IMR-90 (cell line): ENCODE data around the gene DUSP23. TPM values are rescaled to one million over a fixed set of nuclear protein-coding genes. Genes with fewer than 3 reads are reported as not detected.

Source experiments
- ATAC-seq: fragments of 200-7000 bp; cut with Tn5 transposase; 2 replicates; pipeline ENCODE4 v1.9.1; 2020; ENCODE audit warnings: low read depth, mild to moderate bottlenecking, moderate library complexity
- BruUV-seq: library from RNA; stranded (reverse); fragments of 400-500 nt; replicated peaks from 2 replicates; lab custom pipeline; 2021; lab: Mats Ljungman, UMichigan
- CTCF ChIA-PET: fragments of 300-600 bp; formaldehyde crosslinking; extraction: SDS; loops from one replicate; lab custom pipeline; 2021; ENCODE audit warnings: antibody characterized with exemption; lab: Yijun Ruan, JAX
- POLR2A ChIA-PET: fragments of 300-600 bp; sonication (Branson Sonifier 250); formaldehyde crosslinking; loops from one replicate; lab custom pipeline; 2022; ENCODE audit warnings: antibody characterized with exemption; ENCODE audit not compliant: unreplicated experiment; lab: Charles Lee
- DNase-seq: peaks from one replicate; pipeline ENCODE4 v3.0.0; 2013
- H2AFZ ChIP-seq: replicated peaks from 2 replicates; pipeline ENCODE3; 2013; ENCODE audit warnings: low read length, mild to moderate bottlenecking; ENCODE audit not compliant: poor library complexity
- H2AK5ac ChIP-seq: 2 replicates; pipeline ENCODE4 v1.6.1; 2013; ENCODE audit warnings: low read depth, low read length, inconsistent platforms
- H2AK9ac ChIP-seq: replicated peaks from 2 replicates; pipeline ENCODE3; 2013; ENCODE audit warnings: mild to moderate bottlenecking, low read depth, low read length, moderate library complexity; ENCODE audit not compliant: poor library complexity
- H2BK120ac ChIP-seq: 2 replicates; pipeline ENCODE4 v1.6.1; 2013; ENCODE audit warnings: low read depth, low read length, inconsistent platforms
- H2BK15ac ChIP-seq: 3 replicates; pipeline ENCODE4 v1.6.1; 2013; ENCODE audit warnings: low read depth, low read length, inconsistent platforms
- H2BK20ac ChIP-seq: 2 replicates; pipeline ENCODE4 v1.6.1; 2013; ENCODE audit warnings: low read depth, mild to moderate bottlenecking, inconsistent platforms, low read length, moderate library complexity
- H2BK5ac ChIP-seq: 2 replicates; pipeline ENCODE4 v1.6.1; 2013; ENCODE audit warnings: mild to moderate bottlenecking, low read depth, low read length, inconsistent platforms; ENCODE audit not compliant: poor library complexity, severe bottlenecking
- H3K14ac ChIP-seq: replicated peaks from 2 replicates; pipeline ENCODE4 v1.6.1; 2013; ENCODE audit warnings: low read depth, low read length, inconsistent platforms
- H3K18ac ChIP-seq: 2 replicates; pipeline ENCODE4 v1.6.1; 2013; ENCODE audit warnings: low read depth, low read length, control low read depth
- H3K23ac ChIP-seq: 2 replicates; pipeline ENCODE4 v1.6.1; 2013; ENCODE audit warnings: low read depth, low read length, inconsistent platforms
- H3K27ac ChIP-seq: 2 replicates; pipeline ENCODE4 v1.5.1; 2013; ENCODE audit warnings: mild to moderate bottlenecking, control low read depth, low read length; ENCODE audit not compliant: insufficient read depth
- H3K27me3 ChIP-seq: 2 replicates; pipeline ENCODE4 v1.6.1; 2013; ENCODE audit warnings: low read length; ENCODE audit not compliant: control insufficient read depth, insufficient read depth
- H3K36me3 ChIP-seq: 2 replicates; pipeline ENCODE4 v1.6.1; 2013; ENCODE audit warnings: low read length, mixed read lengths; ENCODE audit not compliant: control insufficient read depth, insufficient read depth
- H3K4ac ChIP-seq: 2 replicates; pipeline ENCODE4 v1.6.1; 2013; ENCODE audit warnings: low read depth, low read length, inconsistent platforms
- H3K4me1 ChIP-seq: 2 replicates; pipeline ENCODE4 v1.6.1; 2013; ENCODE audit warnings: low read length, mixed read lengths; ENCODE audit not compliant: control insufficient read depth, insufficient read depth
- H3K4me2 ChIP-seq: 2 replicates; pipeline ENCODE4 v1.6.1; 2013; ENCODE audit warnings: low read depth, mild to moderate bottlenecking, control low read depth, low read length, moderate library complexity
- H3K4me3 ChIP-seq: 2 replicates; pipeline ENCODE4 v1.5.1; 2013; ENCODE audit warnings: low read depth, mild to moderate bottlenecking, control low read depth, low read length, moderate library complexity; ENCODE audit not compliant: insufficient read depth
- H3K56ac ChIP-seq: 2 replicates; pipeline ENCODE4 v1.6.1; 2013; ENCODE audit warnings: low read length, inconsistent platforms; ENCODE audit not compliant: insufficient read depth; ENCODE audit errors: extremely low read depth
- H3K79me1 ChIP-seq, 2 experiments: 2 replicates each; pipeline ENCODE4 v1.6.1; 2013; ENCODE audit warnings: low read length in 2 of 2, inconsistent platforms in 1 of 2, low read depth in 1 of 2
- H3K9ac ChIP-seq: 2 replicates; pipeline ENCODE4 v1.6.1; 2013; ENCODE audit warnings: low read depth, low read length, control low read depth
- H3K9me1 ChIP-seq: 2 replicates; pipeline ENCODE4 v1.6.1; 2013; ENCODE audit warnings: low read length, inconsistent platforms; ENCODE audit not compliant: insufficient read depth
- H3K9me3 ChIP-seq: 2 replicates; pipeline ENCODE4 v1.6.1; 2013; ENCODE audit warnings: low read length; ENCODE audit not compliant: control insufficient read depth, insufficient read depth
- H4K20me1 ChIP-seq: 2 replicates; pipeline ENCODE4 v1.6.1; 2013; ENCODE audit warnings: low read length, inconsistent platforms; ENCODE audit not compliant: insufficient read depth
- H4K5ac ChIP-seq: 2 replicates; pipeline ENCODE4 v1.6.1; 2013; ENCODE audit warnings: mild to moderate bottlenecking, low read depth, low read length, control low read depth
- H4K8ac ChIP-seq, 2 experiments: 2 replicates each; pipeline ENCODE4 v1.6.1; 2013; ENCODE audit warnings: low read depth in 2 of 2, low read length in 2 of 2, control low read depth in 1 of 2, inconsistent platforms in 1 of 2
- H4K91ac ChIP-seq: 2 replicates; pipeline ENCODE4 v1.6.1; 2013; ENCODE audit warnings: low read depth, low read length, inconsistent platforms; ENCODE audit not compliant: insufficient read depth
- BHLHE40 ChIP-seq: fragments of 150-350 bp; IDR thresholded peaks from 2 replicates; pipeline ENCODE4 v1.6.1; 2016; ENCODE audit warnings: mild to moderate bottlenecking, low read depth, low read length
- CEBPB ChIP-seq: IDR thresholded peaks from 2 replicates; pipeline ENCODE4 v1.6.1; 2012; ENCODE audit warnings: low read depth, low read length, improper control_type of control experiment
- CHD1 ChIP-seq: IDR thresholded peaks from 2 replicates; pipeline ENCODE4 v1.6.1; 2012; ENCODE audit warnings: low read depth, low read length, improper control_type of control experiment
- CTCF ChIP-seq: conservative IDR thresholded peaks from 2 replicates; pipeline ENCODE4 v1.5.1; 2012; ENCODE audit warnings: mild to moderate bottlenecking, low read depth, low read length, improper control_type of control experiment
- ELK1 ChIP-seq: fragments of 150-350 bp; IDR thresholded peaks from 2 replicates; pipeline ENCODE4 v1.6.1; 2016; ENCODE audit warnings: low read depth, mild to moderate bottlenecking, low read length, moderate library complexity, borderline replicate concordance
- FOS ChIP-seq: fragments of 150-350 bp; IDR thresholded peaks from 2 replicates; pipeline ENCODE4 v1.6.1; 2016; ENCODE audit warnings: low read depth, low read length
- MAFK ChIP-seq: IDR thresholded peaks from 2 replicates; pipeline ENCODE4 v1.6.1; 2012; ENCODE audit warnings: low read depth, low read length, improper control_type of control experiment
- MAZ ChIP-seq: IDR thresholded peaks from 2 replicates; pipeline ENCODE4 v1.6.1; 2012; ENCODE audit warnings: low read depth, mild to moderate bottlenecking, low read length, improper control_type of control experiment, moderate library complexity, borderline replicate concordance
- MXI1 ChIP-seq: IDR thresholded peaks from 2 replicates; pipeline ENCODE4 v1.6.1; 2012; ENCODE audit warnings: low read depth, mild to moderate bottlenecking, low read length, moderate library complexity, borderline replicate concordance
- NFE2L2 ChIP-seq: fragments of 150-350 bp; IDR thresholded peaks from 2 replicates; pipeline ENCODE4 v1.6.1; 2016; ENCODE audit warnings: low read depth, mild to moderate bottlenecking, low read length
- POLR2A ChIP-seq: IDR thresholded peaks from 2 replicates; pipeline ENCODE4 v1.6.1; 2012; ENCODE audit warnings: mild to moderate bottlenecking, low read depth, low read length
- RFX5 ChIP-seq: IDR thresholded peaks from 2 replicates; pipeline ENCODE4 v1.8.0; 2012; ENCODE audit warnings: low read depth, mild to moderate bottlenecking, low read length, moderate library complexity
- SMC3 ChIP-seq: fragments of 150-350 bp; IDR thresholded peaks from 2 replicates; pipeline ENCODE4 v1.6.1; 2016; ENCODE audit warnings: low read depth, mild to moderate bottlenecking, antibody characterized with exemption, low read length, moderate library complexity
- USF2 ChIP-seq: fragments of 150-350 bp; IDR thresholded peaks from 2 replicates; pipeline ENCODE4 v1.6.1; 2017; ENCODE audit warnings: mild to moderate bottlenecking, antibody characterized with exemption, low read length, low read depth
- dilution Hi-C: fragments of 300-500 bp; cut with HindIII; formaldehyde crosslinking; loops from one replicate; pipeline ENCODE4 v1.14.3; 2018; ENCODE audit warnings: low sequenced_read_pairs; ENCODE audit not compliant: unreplicated experiment
- in situ Hi-C: fragments of 300-500 bp; cut with MboI; formaldehyde crosslinking; loops from 3 replicates; pipeline ENCODE4 v1.14.3; 2019; ENCODE audit warnings: low sequenced_read_pairs, inconsistent platforms, mixed read lengths
- intact Hi-C: fragments of 100-400 bp; cut with micrococcal nuclease; formaldehyde crosslinking; loops from 2 replicates; pipeline ENCODE4 v1.10.0; 2022
- polyA plus RNA-seq, 3 experiments: library from polyadenylated mRNA; depleted of rRNA; stranded (reverse); fragments of >200 nt; gene quantifications; 2 replicates each; pipeline ENCODE4 v1.2.3, GENCODE V29; 2012; ENCODE audit warnings: low replicate concordance in 1 of 3
- total RNA-seq: library from RNA; depleted of rRNA; stranded (reverse); fragments of >200 nt; gene quantifications from 2 replicates; pipeline ENCODE4 v1.2.3, GENCODE V29; 2012

DUSP23 gene
- total and polyA plus RNA-seq, 2 of the 4 experiments (the other 2 are of a cell fraction) = 4.1 to 12.9 TPM

GRCh38 chr1:159756397-159756796 is 24.4 kb upstream of the DUSP23 start:
- Histone ChIP-seq H3K4me3 (no peak overlapping the region), H3K14ac (no peak overlapping the region), H2BK20ac (no peak overlapping the region), H4K5ac (no peak overlapping the region), H2AK5ac (no peak overlapping the region), H3K27me3 (no peaks in the 10 kb centered on the region; the same call in 1 of the 2 replicates), H3K23ac (no peak overlapping the region), H3K18ac (no peak overlapping the region), H2BK5ac (no peak overlapping the region), H2AK9ac (no peak overlapping the region), H3K36me3 (no peaks in the 10 kb centered on the region), H4K8ac (no peak overlapping the region), H4K20me1 (no peaks in the 10 kb centered on the region), H3K79me1 (no peaks in the 10 kb centered on the region), H2BK15ac (no peak overlapping the region), H4K91ac (no peak overlapping the region), H3K9ac (no peak overlapping the region), H3K27ac (no peak overlapping the region), H3K9me1 (no peaks in the 10 kb centered on the region), H3K9me3 (no peaks in the 10 kb centered on the region), H3K4me2 (no peak overlapping the region), H3K4me1 (no peaks in the 10 kb centered on the region), H2AFZ (no peak overlapping the region), H3K4ac (no peak overlapping the region), H3K56ac (no peak overlapping the region), H2BK120ac (no peak overlapping the region)
- intact Hi-C loops (no loop called here), in situ Hi-C loops (no loop called here), dilution Hi-C loops (no loop called here)
- ChIA-PET POLR2A (no interaction called here), CTCF (no interaction called here)
- ATAC-seq (no peak), DNase-seq (no peak)
- TF ChIP-seq MAZ (no peak), NFE2L2 (no peak), USF2 (no peak), CTCF (no peak), CEBPB (no peak), MAFK (no peak), MXI1 (no peak), ELK1 (no peak), FOS (no peak), SMC3 (no peak), RFX5 (no peak), POLR2A (no peak), BHLHE40 (no peak), CHD1 (no peak)
- no TSS peak for BruUV-seq
